Body of pancreas (tissue), 4 donors: ENCODE measurements around the gene KCNG4. TPM values are rescaled to one million over a fixed set of nuclear protein-coding genes. Genes with fewer than 3 reads are reported as not detected.

Experiments used
- ATAC-seq: fragments of 150-250 bp; one replicate; pipeline ENCODE4 v1.9.1; 2016
- DNase-seq, 4 donors: peaks; one replicate each; pipeline ENCODE4 v3.0.0-alpha.2; 2019
- H3K27ac ChIP-seq, 4 donors: fragments of 200-600 bp; sonication (generic); 1 replicate in 3 of 4; 2 replicates in 1 of 4; pipeline versions ENCODE4 v1.5.1 to v1.6.1; 2016 to 2019; ENCODE audit warnings: mild to moderate bottlenecking in 1 of 4, mixed read lengths in 1 of 4, moderate library complexity in 1 of 4
- H3K27me3 ChIP-seq, 2 donors: fragments of 200-600 bp; sonication (generic); one replicate each; pipeline ENCODE4 v1.6.0; 2016; ENCODE audit warnings: mild to moderate bottlenecking in 1 of 2
- H3K36me3 ChIP-seq, 2 donors: fragments of 200-600 bp; sonication (generic); replicated peaks in 1 of 2; 2 replicates each; pipeline ENCODE4 v1.5.1; 2016; ENCODE audit warnings: low read depth in 2 of 2; ENCODE audit not compliant: insufficient read depth in 1 of 2
- H3K4me1 ChIP-seq: fragments of 200-600 bp; sonication (generic); one replicate; pipeline ENCODE4 v1.6.0; 2016
- H3K4me3 ChIP-seq, 2 donors: fragments of 200-600 bp; sonication (generic); 1 replicate in 1 of 2; 2 replicates in 1 of 2; pipeline ENCODE4 v1.5.1; 2016 to 2019
- H3K9me3 ChIP-seq, 3 donors: fragments of 200-600 bp; sonication (generic); 1 replicate in 2 of 3; 2 replicates in 1 of 3; pipeline ENCODE4 v1.5.1; 2016
- CTCF ChIP-seq, 7 experiments: fragments of 450-650 bp in 4 of 7; fragments of 200-600 bp in 3 of 7; sonication (generic) in 3 of 7; IDR thresholded peaks; one replicate each; pipeline ENCODE4 v1.5.1; 2016 to 2019; ENCODE audit warnings: antibody characterized with exemption in 7 of 7
- POLR2A ChIP-seq, 3 donors: fragments of 450-650 bp; IDR thresholded peaks; one replicate each; pipeline ENCODE4 v1.6.1; 2016; ENCODE audit warnings: antibody characterized with exemption in 3 of 3, mild to moderate bottlenecking in 2 of 3
- WGBS, 2 donors: methylation state at CpG; one replicate each; pipeline ENCODE4 v1.1.5; 2017; 5-methylcytosine and 5-hydroxymethylcytosine counted together
- intact Hi-C: fragments of 100-400 bp; cut with DNase I; formaldehyde crosslinking; loops from one replicate; pipeline ENCODE4 v1.15.1; 2023
- total RNA-seq, 2 donors: library from RNA; depleted of rRNA; stranded (reverse); fragments of >200 nt; gene quantifications; one replicate each; pipeline ENCODE4 v1.1.0, GENCODE V29; 2016

Gene KCNG4
- total RNA-seq, 2 donors from 2014 or later, result not detected

- intact Hi-C loops, result loop anchor here (10.0 kb wide), 1 partner anchor 232 kb away; the partner anchor contains the start of gene NECAB2
- no peak overlapping the region for H3K27ac ChIP-seq
- H3K27me3 ChIP-seq, result no peaks in the 10 kb centered on the region
- no peak for DNase-seq
- no peaks in the 10 kb centered on the region for H3K36me3 ChIP-seq
- TF ChIP-seq POLR2A (IDR thresholded peaks at IDR 0.05) (no peak), CTCF (IDR thresholded peaks at IDR 0.05) (no peak)
- H3K9me3 ChIP-seq, result no peaks in the 10 kb centered on the region
- no peak for ATAC-seq
- H3K4me1 ChIP-seq, result no peaks in the 10 kb centered on the region
- H3K4me3 ChIP-seq, result no peak overlapping the region
- 51 to 54% methylated on average over 11 to 16 of the region's 16 CpGs for WGBS, 2 donors
Measured at GRCh38 chr16:84196727-84197394, 43.0 kb downstream of the KCNG4 start.

GRCh38 chr16:84196101-84196500 lies 43.7 kb downstream of the KCNG4 start:
- WGBS, 2 donors, result 81 to 91% methylated on average over 12 to 15 of the region's 16 CpGs
- no peaks in the 10 kb centered on the region for H3K4me1 ChIP-seq

GRCh38 chr16:84195201-84196093 lies 44.4 kb downstream of the KCNG4 start:
- intact Hi-C loops, result loop anchor here (10.0 kb wide), 1 partner anchor 231 kb away; the partner anchor contains the start of gene NECAB2
- no peak for TF ChIP-seq CTCF (IDR thresholded peaks at IDR 0.05)
- DNase-seq (no peak), ATAC-seq (no peak)
- 64 to 65% methylated on average over 5 to 32 of the region's 38 CpGs for WGBS, 2 donors
- Histone ChIP-seq H3K27ac (no peak overlapping the region), H3K4me1 (no peaks in the 10 kb centered on the region), H3K27me3 (no peaks in the 10 kb centered on the region), H3K9me3 (no peaks in the 10 kb centered on the region), H3K4me3 (no peak overlapping the region), H3K36me3 (no peaks in the 10 kb centered on the region)

More at GRCh38 chr16:84196101-84196500, 43.7 kb downstream of the KCNG4 start:
- intact Hi-C loops, result loop anchor here (10.0 kb wide), 1 partner anchor 231 kb away; the partner anchor contains the start of gene NECAB2
- Histone ChIP-seq H3K36me3 (no peaks in the 10 kb centered on the region), H3K4me3 (no peak overlapping the region), H3K27ac (no peak overlapping the region), H3K27me3 (no peaks in the 10 kb centered on the region), H3K9me3 (no peaks in the 10 kb centered on the region)
- DNase-seq (no peak), ATAC-seq (no peak)
- TF ChIP-seq CTCF (IDR thresholded peaks at IDR 0.05) (no peak), POLR2A (IDR thresholded peaks at IDR 0.05) (no peak)

GRCh38 chr16:84194470-84195200 lies 45.2 kb downstream of the KCNG4 start:
- intact Hi-C loops, result loop anchor here (10.0 kb wide), 1 partner anchor 230 kb away; the partner anchor contains the start of gene NECAB2
- Histone ChIP-seq H3K9me3 (no peaks in the 10 kb centered on the region), H3K27me3 (no peaks in the 10 kb centered on the region), H3K4me1 (no peaks in the 10 kb centered on the region), H3K27ac (no peak overlapping the region), H3K4me3 (no peak overlapping the region), H3K36me3 (no peaks in the 10 kb centered on the region)
- DNase-seq (no peak), ATAC-seq (no peak)
- 54 to 81% methylated on average over 3 to 28 of the region's 34 CpGs for WGBS, 2 donors
- TF ChIP-seq POLR2A (IDR thresholded peaks at IDR 0.05), result no peak
